ENCODE measurements around the gene NTN4.
"Not testable (repeated sequence)": the region's sequence is repeated elsewhere in the genome, so short reads cannot be mapped to it uniquely, and the experiment has no call there.

NTN4 gene

GRCh38 chr12:95746062-95746461 lies 44.5 kb downstream of the NTN4 start:
- not testable (repeated sequence) for DNase-seq

- DNase-seq = no peak
Observed at GRCh38 chr12:95742586-95742985, 48.0 kb downstream of the NTN4 start.

GRCh38 chr12:95741635-95742034 lies 48.9 kb downstream of the NTN4 start:
- no peak for DNase-seq

GRCh38 chr12:95740751-95741150 lies 49.8 kb downstream of the NTN4 start:
- no peak for DNase-seq

GRCh38 chr12:95739561-95740313 lies 50.8 kb downstream of the NTN4 start:
- no peak for DNase-seq

- no peak for DNase-seq
Observed at GRCh38 chr12:95738024-95738611, 52.4 kb downstream of the NTN4 start.

- no peak for DNase-seq
Observed at GRCh38 chr12:95736631-95737030, 53.9 kb downstream of the NTN4 start.

GRCh38 chr12:95735728-95736127 lies 54.8 kb downstream of the NTN4 start:
- not testable (repeated sequence) for DNase-seq

- no peak for DNase-seq
Observed at GRCh38 chr12:95733141-95733825, 57.3 kb downstream of the NTN4 start.

- DNase-seq = no peak
Observed at GRCh38 chr12:95731519-95731958, 59.0 kb downstream of the NTN4 start.

GRCh38 chr12:95730457-95730856 lies 60.1 kb downstream of the NTN4 start:
- no peak for DNase-seq

- DNase-seq = no peak
Observed at GRCh38 chr12:95726903-95727302, 63.7 kb downstream of the NTN4 start.

GRCh38 chr12:95724767-95725166 lies 65.8 kb downstream of the NTN4 start:
- DNase-seq = no peak

- DNase-seq = no peak
Observed at GRCh38 chr12:95723693-95724384, 66.7 kb downstream of the NTN4 start.

- DNase-seq = no peak
Observed at GRCh38 chr12:95721320-95721719, 69.2 kb downstream of the NTN4 start.

GRCh38 chr12:95720146-95720545 lies 70.4 kb downstream of the NTN4 start:
- no peak for DNase-seq

- no peak for DNase-seq
Observed at GRCh38 chr12:95718772-95719171, 71.8 kb downstream of the NTN4 start.

GRCh38 chr12:95718006-95718431 lies 72.5 kb downstream of the NTN4 start:
- no peak for DNase-seq

GRCh38 chr12:95717316-95717928 lies 73.1 kb downstream of the NTN4 start:
- DNase-seq = no peak

- DNase-seq = no peak
Observed at GRCh38 chr12:95715177-95715576, 75.4 kb downstream of the NTN4 start.

GRCh38 chr12:95712269-95712668 lies 78.3 kb downstream of the NTN4 start:
- no peak for DNase-seq

- DNase-seq = no peak
Observed at GRCh38 chr12:95710386-95710785, 80.2 kb downstream of the NTN4 start.

- DNase-seq = no peak
Observed at GRCh38 chr12:95709152-95709551, 81.4 kb downstream of the NTN4 start.
